Prostate gland (tissue), 2 donors: Measurements from ENCODE around the gene TMEM255A.

Source experiments
- CTCF ChIP-seq, 4 experiments: fragments of 200-600 bp in 2 of 4; fragments of 450-650 bp in 2 of 4; sonication (generic) in 2 of 4; IDR thresholded peaks; 1 replicate in 3 of 4; 2 replicates in 1 of 4; pipeline ENCODE4 v1.5.1; 2016 to 2019; ENCODE audit warnings: antibody characterized with exemption in 4 of 4, mild to moderate bottlenecking in 2 of 4, moderate library complexity in 2 of 4
- POLR2A ChIP-seq: fragments of 450-650 bp; IDR thresholded peaks from one replicate; pipeline ENCODE4 v1.6.1; 2016; ENCODE audit warnings: antibody characterized with exemption, mild to moderate bottlenecking
- POLR2AphosphoS5 ChIP-seq: sonication (generic); formaldehyde crosslinking; IDR thresholded peaks from one replicate; pipeline ENCODE4 v1.6.1; 2017; ENCODE audit warnings: antibody characterized with exemption

GRCh38 chrX:120308959-120309872 lies 2.0 kb downstream of the TMEM255A start:
- TF ChIP-seq CTCF (IDR thresholded peaks at IDR 0.05) (peak in 2 of 4 experiments; percentile 45 to 47), POLR2AphosphoS5 (peak; percentile 25), POLR2A (no peak)
